Measurements from ENCODE around the gene MED16.
"Not testable (repeated sequence)": the region's sequence is repeated elsewhere in the genome, so short reads cannot be mapped to it uniquely, and the experiment has no call there.

Gene MED16

GRCh38 chr19:871446-872265 lies 21.3 kb downstream of the MED16 start:
- DNase-seq: no peak

- no peak for DNase-seq
Observed at GRCh38 chr19:870963-871401, 22.0 kb downstream of the MED16 start.

- DNase-seq: no peak
Observed at GRCh38 chr19:870314-870713, 22.7 kb downstream of the MED16 start.

DNA sequence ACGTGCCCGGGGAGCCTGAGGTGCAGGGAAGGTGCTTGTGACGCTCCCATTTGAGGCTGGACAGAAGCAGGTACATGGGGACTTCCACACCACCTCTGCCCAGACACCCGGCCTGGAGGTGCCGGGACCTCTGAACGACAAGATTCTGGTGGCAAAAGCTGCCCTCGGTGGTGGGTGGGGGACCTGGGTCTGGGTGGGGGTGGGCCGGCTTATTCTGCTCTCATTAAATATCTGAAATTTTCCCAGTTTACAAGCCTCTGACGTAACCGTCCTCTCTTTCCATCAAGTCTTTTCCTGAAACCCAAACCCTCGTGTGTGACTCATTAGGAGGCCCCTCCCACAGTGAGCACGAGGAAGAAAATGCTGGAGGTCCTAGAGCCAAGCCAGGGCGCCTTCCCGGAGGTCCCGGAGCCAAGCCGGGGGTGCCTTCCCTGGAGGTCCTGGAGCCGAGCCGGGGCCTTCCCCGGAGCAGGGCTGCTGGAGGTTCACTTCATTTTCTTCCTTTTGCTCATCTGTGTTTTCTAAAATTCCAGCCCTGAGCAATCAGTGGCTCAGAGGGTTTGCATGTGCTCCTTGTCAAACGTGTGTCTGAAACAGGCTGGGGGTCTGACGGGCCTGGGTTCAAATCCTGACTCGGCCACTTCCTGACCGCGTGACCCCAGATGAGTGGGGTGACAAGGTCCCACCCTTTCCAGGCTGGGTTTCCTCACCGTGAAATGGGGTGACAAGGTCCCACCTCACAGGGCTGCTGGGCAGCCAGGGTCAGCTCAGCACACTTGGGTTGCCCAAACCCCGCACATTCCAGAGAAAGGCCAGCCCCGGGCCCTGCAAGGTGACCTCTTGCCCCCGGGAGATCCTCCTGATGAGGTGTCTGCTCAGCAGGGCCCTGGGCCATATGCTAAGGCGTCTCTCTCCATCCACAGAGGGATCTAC lies 23.5 kb downstream of the MED16 start:
- DNase-seq: no peak

DNA sequence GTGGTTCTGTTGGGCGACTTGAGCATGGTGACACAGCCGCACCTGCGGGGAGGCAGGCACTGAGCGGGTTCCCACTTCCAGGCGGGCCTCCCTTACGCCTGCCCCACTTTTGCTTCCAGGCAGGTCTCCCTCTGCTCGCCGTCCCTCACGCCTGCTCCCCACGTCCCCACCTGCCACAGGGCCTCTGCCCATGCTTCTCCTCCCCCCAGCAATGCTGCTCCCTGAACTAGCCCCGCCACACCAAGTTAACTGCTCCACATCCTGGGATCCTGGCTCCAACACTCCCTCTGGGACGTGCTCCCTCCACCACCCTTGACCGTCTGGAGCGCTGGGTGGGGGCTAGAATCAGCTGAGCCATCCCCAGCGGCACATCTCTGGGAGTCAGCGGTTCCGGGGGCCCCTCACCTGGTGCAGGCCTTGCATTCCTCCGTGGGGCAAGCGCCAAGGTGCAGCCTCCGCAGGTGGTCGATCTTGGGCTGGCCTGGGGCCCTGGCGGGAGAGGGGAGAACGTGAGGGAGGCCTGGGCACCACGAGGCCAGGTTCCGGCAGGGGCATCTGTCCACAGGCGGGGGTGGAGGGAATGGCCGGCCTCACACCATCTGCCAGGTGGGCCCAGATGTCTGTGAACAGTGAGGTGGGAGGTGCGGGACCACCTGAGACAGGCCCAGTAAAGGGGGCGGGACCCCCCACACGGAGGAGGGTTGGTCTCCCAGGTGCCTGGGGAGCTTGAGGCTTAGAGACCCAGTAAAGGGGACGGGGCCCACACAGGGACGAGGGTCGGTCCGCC lies 24.3 kb downstream of the MED16 start:
- no peak for DNase-seq

GRCh38 chr19:867855-868457 lies 25.0 kb downstream of the MED16 start:
- DNase-seq: no peak

GRCh38 chr19:867301-867793 lies 25.6 kb downstream of the MED16 start:
- no peak for DNase-seq

GRCh38 chr19:866769-867300 lies 26.2 kb downstream of the MED16 start:
- DNase-seq: no peak

GRCh38 chr19:863315-863620 lies 29.7 kb downstream of the MED16 start:
- DNase-seq: no peak

DNA sequence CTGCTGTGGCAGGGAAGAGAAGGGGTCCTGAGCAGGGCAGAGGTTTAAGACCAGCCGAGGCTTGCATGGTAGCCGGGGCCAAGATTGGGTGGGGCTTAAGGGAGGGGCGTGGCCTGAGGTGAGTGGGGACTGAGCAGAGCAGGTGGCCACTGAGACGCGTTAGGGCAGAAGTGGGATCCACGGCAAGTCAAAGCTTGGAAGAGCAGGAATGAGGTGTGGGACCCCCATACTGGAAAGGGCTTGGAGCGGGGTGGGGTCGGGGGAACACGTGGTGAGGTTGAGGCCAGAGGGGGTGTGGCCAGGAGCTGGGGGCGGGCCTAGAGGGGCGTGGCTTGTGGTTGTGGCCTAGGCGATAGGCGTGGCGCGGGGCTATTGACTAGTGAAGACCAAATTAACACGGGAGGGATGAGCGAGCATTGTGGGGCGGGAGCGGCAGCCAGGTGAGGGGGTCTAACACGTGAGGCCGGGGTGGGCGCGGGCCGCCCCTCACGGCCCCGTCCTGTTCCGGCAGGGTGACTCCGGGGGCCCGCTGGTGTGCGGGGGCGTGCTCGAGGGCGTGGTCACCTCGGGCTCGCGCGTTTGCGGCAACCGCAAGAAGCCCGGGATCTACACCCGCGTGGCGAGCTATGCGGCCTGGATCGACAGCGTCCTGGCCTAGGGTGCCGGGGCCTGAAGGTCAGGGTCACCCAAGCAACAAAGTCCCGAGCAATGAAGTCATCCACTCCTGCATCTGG lies 30.2 kb downstream of the MED16 start:
- DNase-seq: peak; percentile 71

- peak; percentile 72 for DNase-seq
Observed at GRCh38 chr19:861756-862580, 31.0 kb downstream of the MED16 start.

DNA sequence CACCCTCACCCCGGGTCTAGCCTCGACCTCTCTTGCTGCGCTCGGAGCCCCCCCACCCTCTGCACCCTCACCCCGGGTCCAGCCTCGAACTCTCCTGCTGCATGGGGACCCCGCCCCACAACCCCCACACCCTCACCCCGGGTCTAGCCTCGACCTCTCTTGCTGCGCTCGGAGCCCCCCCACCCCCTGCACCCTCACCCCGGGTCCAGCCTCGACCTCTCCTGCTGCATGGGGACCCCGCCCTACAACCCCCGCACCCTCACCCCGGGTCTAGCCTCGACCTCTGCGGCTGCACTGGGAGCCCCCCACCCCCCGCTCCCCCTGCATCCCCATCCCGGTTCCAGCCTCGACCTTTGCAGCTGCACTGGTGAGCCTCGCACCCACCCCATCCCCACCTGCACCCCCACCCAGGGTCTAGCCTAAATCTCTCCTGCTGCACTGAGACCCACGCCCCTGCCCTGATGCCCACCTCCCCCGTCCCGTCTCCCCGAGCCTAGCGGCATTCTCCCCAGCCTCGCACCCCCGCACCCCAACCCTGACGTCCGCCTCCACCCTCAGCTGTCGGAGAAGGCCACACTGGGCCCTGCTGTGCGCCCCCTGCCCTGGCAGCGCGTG lies 31.7 kb downstream of the MED16 start:
- no peak for DNase-seq

DNA sequence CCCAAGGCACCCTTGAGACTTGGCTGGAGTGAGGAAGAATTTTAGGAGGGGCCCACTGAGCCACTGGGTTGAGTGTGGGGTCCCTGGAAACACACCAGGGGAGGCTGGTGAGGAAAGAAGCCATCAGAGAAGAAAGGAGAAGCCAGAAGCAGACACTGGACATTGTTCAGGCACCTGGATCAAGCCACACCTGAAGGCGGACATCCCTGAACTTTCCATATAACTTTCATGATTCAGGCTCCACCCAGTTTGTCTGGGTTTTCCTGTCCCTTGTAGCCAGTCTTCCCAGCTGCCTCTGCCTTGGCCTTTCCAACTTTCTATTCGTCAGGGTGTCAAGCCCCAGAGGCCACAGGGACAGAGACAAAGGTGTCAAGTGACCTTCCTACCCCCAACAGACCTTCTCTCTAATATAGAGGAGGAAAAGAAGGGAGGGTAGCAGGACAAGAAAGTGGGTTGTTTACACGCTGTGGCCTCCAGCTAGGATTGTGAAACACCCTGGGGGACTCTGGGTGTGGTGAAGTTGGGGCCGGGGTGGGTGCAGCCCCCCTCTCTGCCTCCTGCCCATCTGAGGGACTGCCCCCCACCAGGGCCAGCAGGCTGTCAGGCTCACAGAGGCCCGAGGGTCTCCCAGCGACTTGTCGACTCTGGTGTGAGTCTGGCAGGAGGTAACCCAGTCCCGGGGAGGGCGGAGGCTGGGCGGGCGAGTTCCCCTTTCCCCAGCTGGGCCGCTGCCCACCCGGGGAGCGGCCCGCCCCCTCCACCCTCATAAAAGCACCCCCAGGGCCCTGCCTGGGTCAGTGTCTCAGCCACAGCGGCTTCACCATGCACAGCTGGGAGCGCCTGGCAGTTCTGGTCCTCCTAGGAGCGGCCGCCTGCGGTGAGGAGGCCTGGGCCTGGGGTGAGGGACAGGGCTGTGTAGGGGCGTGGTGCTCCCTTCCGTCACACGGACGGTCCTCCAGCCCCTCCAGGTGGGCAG lies 33.8 kb downstream of the MED16 start, which contains the start of gene CFD:
CFD (plus strand) TSS at position 797 of the 976 bp plus-strand sequence; CDS start at position 823, 26 bp downstream.
- no peak for DNase-seq

DNA sequence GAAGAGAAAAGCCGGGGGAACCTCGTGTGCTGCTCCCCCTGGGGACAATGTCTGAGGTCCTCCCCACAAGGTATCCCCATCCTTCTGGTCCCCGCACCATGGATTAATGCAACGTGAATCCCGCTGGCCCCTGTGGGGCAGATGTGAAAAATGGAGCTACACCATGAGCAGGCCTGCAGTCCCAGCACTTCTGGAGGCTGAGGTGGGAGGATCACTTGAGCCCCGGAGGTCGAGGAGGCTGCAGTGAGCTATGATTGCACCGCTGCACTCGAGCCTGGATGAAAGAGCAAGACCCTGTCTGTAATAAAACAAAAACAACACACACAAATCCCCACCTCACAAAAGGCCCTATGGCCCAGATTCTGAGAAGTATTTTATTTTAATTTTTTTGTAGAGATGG lies 34.7 kb downstream of the MED16 start:
- no peak for DNase-seq

DNA sequence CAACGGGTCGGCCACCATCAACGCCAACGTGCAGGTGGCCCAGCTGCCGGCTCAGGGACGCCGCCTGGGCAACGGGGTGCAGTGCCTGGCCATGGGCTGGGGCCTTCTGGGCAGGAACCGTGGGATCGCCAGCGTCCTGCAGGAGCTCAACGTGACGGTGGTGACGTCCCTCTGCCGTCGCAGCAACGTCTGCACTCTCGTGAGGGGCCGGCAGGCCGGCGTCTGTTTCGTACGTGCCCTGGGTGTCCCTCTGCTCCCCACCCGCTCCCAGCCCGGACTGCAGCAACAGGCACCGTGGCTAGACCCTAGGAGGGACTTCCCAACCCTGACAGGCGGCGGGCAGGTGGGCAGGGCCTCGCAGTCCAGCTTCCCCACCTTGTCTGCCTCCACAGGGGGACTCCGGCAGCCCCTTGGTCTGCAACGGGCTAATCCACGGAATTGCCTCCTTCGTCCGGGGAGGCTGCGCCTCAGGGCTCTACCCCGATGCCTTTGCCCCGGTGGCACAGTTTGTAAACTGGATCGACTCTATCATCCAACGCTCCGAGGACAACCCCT lies 37.3 kb downstream of the MED16 start:
- no peak for DNase-seq

- DNase-seq: no peak
Observed at GRCh38 chr19:855142-855541, 37.8 kb downstream of the MED16 start.

DNA sequence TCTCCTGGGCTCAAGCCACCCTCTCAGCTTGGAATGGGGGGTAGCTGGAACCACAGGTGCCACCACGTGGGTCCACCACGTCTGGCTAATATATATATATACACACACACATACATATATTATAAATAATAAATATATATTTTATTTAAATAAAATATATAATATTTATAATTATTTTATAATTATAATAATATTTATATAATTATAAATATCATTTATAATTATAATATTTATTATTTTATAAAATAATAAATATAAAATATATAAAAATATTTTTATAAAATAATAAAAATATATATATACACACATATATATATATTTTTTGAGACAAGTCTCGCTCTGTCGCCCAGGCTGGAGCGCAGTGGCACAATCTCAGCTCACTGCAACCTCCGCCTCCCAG lies 38.4 kb downstream of the MED16 start:
- DNase-seq: no peak

DNA sequence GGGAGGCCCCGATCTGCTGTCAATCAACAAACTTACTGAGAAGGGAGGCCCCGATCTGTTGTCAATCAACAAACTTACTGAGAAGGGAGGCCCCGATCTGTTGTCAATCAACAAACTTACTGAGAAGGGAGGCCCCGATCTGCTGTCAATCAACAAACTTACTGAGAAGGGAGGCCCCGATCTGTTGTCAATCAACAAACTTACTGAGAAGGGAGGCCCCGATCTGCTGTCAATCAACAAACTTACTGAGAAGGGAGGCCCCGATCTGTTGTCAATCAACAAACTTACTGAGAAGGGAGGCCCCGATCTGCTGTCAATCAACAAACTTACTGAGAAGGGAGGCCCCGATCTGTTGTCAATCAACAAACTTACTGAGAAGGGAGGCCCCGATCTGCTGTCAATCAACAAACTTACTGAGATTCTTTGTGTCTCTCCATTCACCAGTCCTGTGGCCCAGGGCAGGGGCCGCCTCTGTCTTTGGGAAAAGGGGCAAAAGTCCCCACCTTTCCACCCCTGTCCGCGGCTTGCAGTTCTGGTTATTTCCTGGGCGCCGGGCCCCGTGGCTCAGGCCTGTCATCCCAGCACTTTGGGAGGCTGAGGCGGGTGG lies 39.3 kb downstream of the MED16 start:
- DNase-seq: not testable (repeated sequence)

Data from activated CD4-positive, alpha-beta T cell treated with anti-CD3 and anti-CD28 coated beads, Interleukin-10, Interleukin-2, amounts not matched to agents 100 ng/mL and 50 ng/mL, durations not matched to agents 16 hours and 8 hours (primary cell).